IMR-90 (cell line): ENCODE data around the gene CTSF.

ENCODE experiments used
- BHLHE40 ChIP-seq: fragments of 150-350 bp; IDR thresholded peaks from 2 replicates; pipeline ENCODE4 v1.6.1; 2016; ENCODE audit warnings: mild to moderate bottlenecking, low read depth, low read length
- FOS ChIP-seq: fragments of 150-350 bp; IDR thresholded peaks from 2 replicates; pipeline ENCODE4 v1.6.1; 2016; ENCODE audit warnings: low read depth, low read length
- MAZ ChIP-seq: IDR thresholded peaks from 2 replicates; pipeline ENCODE4 v1.6.1; 2012; ENCODE audit warnings: low read depth, mild to moderate bottlenecking, low read length, improper control_type of control experiment, moderate library complexity, borderline replicate concordance
- MXI1 ChIP-seq: IDR thresholded peaks from 2 replicates; pipeline ENCODE4 v1.6.1; 2012; ENCODE audit warnings: low read depth, mild to moderate bottlenecking, low read length, moderate library complexity, borderline replicate concordance
- POLR2A ChIP-seq: IDR thresholded peaks from 2 replicates; pipeline ENCODE4 v1.6.1; 2012; ENCODE audit warnings: mild to moderate bottlenecking, low read depth, low read length
- RAD21 ChIP-seq: IDR thresholded peaks from 2 replicates; pipeline ENCODE4 v1.6.1; 2012; ENCODE audit warnings: low read length, improper control_type of control experiment
- RCOR1 ChIP-seq: IDR thresholded peaks from 2 replicates; pipeline ENCODE4 v1.6.1; 2012; ENCODE audit warnings: mild to moderate bottlenecking, low read length, improper control_type of control experiment; ENCODE audit not compliant: insufficient replicate concordance
- RFX5 ChIP-seq: IDR thresholded peaks from 2 replicates; pipeline ENCODE4 v1.8.0; 2012; ENCODE audit warnings: low read depth, mild to moderate bottlenecking, low read length, moderate library complexity
- SMC3 ChIP-seq: fragments of 150-350 bp; IDR thresholded peaks from 2 replicates; pipeline ENCODE4 v1.6.1; 2016; ENCODE audit warnings: low read depth, mild to moderate bottlenecking, antibody characterized with exemption, low read length, moderate library complexity
- TF ChIP-seq, protein P1 (sequence below): conservative IDR thresholded peaks from 2 replicates; pipeline ENCODE4 v1.5.1; 2012; ENCODE audit warnings: mild to moderate bottlenecking, low read depth, low read length, improper control_type of control experiment
- TF ChIP-seq, protein P2 (sequence below): fragments of 150-350 bp; IDR thresholded peaks from 2 replicates; pipeline ENCODE4 v1.6.1; 2017; ENCODE audit warnings: mild to moderate bottlenecking, antibody characterized with exemption, low read length, low read depth

DNA sequence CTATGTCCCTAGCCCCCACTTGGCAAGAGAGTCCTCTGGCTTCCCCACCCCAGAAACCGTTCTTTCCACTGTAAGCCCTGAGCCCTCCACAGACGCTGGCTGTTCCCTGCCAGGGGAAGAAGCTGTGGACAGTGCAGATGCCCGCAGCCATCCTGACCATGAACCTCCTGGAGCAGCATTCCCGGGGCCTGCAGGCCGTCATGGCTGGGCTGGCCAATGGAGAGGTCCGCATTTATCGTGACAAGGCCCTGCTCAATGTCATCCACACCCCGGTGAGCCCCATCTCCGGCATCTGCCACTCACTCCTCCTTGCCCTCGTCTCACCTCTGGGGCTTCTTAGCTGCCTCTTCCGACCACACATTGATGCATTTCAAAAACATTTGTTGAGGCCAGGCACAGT, 44.8 kb downstream of the CTSF start:
- TF ChIP-seq POLR2A (no peak), RAD21 (no peak), RCOR1 (no peak), SMC3 (no peak), BHLHE40 (no peak), MXI1 (no peak), MAZ (no peak), RFX5 (no peak), FOS (no peak)
- TF ChIP-seq, protein P1, sequence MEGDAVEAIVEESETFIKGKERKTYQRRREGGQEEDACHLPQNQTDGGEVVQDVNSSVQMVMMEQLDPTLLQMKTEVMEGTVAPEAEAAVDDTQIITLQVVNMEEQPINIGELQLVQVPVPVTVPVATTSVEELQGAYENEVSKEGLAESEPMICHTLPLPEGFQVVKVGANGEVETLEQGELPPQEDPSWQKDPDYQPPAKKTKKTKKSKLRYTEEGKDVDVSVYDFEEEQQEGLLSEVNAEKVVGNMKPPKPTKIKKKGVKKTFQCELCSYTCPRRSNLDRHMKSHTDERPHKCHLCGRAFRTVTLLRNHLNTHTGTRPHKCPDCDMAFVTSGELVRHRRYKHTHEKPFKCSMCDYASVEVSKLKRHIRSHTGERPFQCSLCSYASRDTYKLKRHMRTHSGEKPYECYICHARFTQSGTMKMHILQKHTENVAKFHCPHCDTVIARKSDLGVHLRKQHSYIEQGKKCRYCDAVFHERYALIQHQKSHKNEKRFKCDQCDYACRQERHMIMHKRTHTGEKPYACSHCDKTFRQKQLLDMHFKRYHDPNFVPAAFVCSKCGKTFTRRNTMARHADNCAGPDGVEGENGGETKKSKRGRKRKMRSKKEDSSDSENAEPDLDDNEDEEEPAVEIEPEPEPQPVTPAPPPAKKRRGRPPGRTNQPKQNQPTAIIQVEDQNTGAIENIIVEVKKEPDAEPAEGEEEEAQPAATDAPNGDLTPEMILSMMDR: no peak
- TF ChIP-seq, protein P2, sequence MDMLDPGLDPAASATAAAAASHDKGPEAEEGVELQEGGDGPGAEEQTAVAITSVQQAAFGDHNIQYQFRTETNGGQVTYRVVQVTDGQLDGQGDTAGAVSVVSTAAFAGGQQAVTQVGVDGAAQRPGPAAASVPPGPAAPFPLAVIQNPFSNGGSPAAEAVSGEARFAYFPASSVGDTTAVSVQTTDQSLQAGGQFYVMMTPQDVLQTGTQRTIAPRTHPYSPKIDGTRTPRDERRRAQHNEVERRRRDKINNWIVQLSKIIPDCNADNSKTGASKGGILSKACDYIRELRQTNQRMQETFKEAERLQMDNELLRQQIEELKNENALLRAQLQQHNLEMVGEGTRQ: no peak
